Activated CD4-positive, alpha-beta memory T cell treated with anti-CD3 and anti-CD28 coated beads, Interleukin-2, amount 10 ng/mL, durations not matched to agents 7 days and 5 days (primary cell): ENCODE data around the gene LSM5. TPM values are rescaled to one million over a fixed set of nuclear protein-coding genes. Genes with fewer than 3 reads are reported as not detected.

Experiments used
- total RNA-seq, 2 experiments: library from RNA; stranded (reverse); gene quantifications; one replicate each; pipeline ENCODE4 v1.2.3, GENCODE V29; 2021

Gene LSM5
- total RNA-seq, 2 experiments from 2014 or later, result 69.4 to 70.1 TPM

Other genes starting within 250 kb of the LSM5 start
- gene AVL9, start 5.1 kb upstream of the LSM5 start, total RNA-seq, result 10 to 100 TPM; 38.7 to 40.8 TPM